Measurements from ENCODE around the gene ZBTB8A.

DNA sequence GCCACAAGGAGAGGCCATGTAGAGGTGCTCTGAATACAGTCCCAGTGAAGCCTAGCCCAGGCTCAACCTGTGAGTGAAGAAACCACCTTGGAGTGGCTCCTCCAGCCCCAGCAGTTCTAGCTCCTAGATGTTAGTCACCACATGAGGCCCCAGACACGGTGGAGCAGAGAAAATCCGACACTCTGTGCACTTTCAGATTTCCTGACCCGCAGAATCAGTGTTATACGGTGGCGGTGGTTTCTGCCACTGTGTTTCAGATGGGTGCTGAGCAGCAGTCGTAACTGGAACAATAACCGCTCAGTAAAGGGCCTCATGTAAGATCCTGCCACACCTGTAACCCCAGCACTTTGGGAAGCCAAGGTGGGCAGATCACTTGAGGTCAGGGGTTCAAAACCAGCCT lies 36.1 kb upstream of the ZBTB8A start:
- TF ChIP-seq, protein P1, sequence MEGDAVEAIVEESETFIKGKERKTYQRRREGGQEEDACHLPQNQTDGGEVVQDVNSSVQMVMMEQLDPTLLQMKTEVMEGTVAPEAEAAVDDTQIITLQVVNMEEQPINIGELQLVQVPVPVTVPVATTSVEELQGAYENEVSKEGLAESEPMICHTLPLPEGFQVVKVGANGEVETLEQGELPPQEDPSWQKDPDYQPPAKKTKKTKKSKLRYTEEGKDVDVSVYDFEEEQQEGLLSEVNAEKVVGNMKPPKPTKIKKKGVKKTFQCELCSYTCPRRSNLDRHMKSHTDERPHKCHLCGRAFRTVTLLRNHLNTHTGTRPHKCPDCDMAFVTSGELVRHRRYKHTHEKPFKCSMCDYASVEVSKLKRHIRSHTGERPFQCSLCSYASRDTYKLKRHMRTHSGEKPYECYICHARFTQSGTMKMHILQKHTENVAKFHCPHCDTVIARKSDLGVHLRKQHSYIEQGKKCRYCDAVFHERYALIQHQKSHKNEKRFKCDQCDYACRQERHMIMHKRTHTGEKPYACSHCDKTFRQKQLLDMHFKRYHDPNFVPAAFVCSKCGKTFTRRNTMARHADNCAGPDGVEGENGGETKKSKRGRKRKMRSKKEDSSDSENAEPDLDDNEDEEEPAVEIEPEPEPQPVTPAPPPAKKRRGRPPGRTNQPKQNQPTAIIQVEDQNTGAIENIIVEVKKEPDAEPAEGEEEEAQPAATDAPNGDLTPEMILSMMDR (conservative IDR thresholded peaks at IDR 0.05; ENCODE audit: low read depth, low read length): no peak
- TF ChIP-seq EZH2 (IDR thresholded peaks at IDR 0.05; ENCODE audit: low read length, unreplicated experiment): no peak
